Amniotic epithelial cell (primary cell): ENCODE data around the gene CANX.
"Not testable (repeated sequence)": the region's sequence is repeated elsewhere in the genome, so short reads cannot be mapped to it uniquely, and the experiment has no call there.

Source experiments
- DNase-seq: peaks from one replicate; pipeline ENCODE4 v3.0.0-alpha.2; 2010; ENCODE audit warnings: low read depth

CANX gene

GRCh38 chr5:179698935-179699615 is at the start of gene CANX:
Gene CANX, plus strand, starts transcription at chr5:179698967. Its CDS starts 6,715 bp downstream, at chr5:179705682.
- DNase-seq = peak; percentile 21

DNA sequence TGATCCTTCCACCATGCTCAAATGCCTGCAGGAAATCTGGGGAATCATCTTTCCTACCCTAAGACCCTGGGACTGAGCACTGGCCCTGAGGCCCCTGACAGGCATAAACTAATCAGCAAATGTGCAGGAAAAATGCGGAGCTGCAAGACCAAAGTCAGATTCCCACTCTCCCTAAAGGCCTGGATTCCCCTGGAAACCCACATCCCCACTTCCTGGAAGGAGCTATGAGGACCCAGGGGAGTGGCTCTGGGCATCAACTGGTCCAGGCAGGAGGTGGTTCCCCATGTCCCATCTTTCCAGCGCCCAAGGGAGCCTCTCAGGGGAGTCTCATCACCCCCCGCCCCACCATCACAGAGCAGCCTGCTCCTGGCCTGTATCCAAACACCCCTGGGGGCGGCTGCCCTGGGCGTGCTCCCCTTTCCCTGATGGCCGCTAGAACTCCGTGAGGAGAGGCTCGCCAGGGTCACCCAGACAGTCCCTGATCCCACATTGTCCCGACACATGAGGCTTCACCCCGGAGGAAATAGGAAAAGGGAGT is 49.5 kb upstream of the CANX start:
- not testable (repeated sequence) for DNase-seq

DNA sequence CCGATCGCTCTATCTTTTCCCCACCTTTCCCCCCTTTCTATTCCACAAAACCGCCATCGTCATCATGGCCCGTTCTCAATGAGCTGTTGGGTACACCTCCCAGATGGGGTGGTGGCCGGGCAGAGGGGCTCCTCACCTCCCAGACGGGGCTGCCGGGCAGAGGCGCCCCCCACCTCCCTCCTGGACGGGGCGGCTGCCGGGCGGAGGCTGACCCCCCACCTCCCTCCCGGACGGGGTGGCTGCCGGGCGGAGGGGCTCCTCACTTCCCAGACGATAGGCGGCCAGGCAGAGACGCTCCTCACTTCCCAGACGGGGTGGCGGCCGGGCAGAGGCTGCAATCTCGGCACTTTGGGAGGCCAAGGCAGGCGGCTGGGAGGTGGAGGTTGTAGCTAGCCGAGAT is 48.5 kb upstream of the CANX start:
- DNase-seq = not testable (repeated sequence)

DNA sequence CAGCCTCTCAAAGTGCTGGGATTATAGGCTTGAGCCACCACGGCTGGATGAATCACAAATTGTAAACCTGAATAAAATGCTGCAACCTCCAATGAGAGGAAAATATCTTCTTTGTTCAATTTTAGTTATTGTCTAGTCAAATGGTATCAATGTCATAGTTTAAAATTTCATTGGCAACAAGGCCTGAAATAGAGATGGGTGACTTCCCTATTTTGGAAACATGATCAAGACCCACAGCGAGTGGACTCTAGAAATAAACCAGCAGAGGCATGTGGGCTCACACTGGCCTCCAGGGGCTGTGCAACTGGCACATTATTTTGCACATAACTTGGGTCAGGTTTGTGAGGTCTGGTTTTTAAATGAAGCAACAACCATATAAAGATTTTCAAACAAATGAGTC is 45.6 kb upstream of the CANX start:
- not testable (repeated sequence) for DNase-seq

DNA sequence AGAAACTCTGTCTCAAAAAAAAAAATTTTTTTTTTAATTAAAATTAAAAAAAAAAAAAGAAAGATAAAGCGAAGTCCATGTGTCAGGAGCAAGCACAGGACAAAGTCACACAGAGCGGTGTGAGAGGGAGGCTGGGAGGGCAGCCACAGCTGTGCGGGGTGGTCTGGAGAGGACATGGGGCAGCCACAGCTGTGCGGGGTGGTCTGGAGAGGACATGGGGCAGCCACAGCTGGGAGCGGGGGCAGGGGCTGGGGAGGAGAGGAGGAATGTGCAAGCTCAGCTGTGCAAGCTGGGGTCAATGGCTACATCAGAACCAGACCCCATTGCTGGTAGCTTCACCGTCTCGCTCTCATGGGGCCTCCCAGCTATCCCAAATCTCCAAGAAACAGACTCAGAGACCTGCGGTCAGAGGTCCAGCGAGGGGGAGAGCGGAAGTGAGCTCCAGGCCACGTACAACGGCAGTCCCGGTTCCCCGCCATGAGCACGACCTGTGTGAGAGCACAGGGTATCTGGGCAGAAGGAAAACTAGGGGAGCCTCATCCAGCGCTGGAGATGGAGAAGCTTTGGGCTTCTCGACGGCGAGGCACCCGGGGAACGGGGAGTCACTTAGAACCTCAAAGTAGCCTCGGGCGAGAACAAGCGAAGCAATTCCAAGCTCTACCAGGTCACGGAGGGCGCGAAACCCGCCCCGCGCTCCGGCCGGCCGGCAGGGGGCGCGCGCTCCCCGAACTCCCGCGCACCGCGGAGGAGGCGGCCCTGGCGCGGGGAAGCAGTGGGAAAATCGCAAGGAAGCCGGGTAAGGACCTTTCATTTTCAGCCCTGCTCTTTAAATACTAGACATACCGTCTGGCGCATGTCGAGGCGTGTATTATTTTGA is 41.2 kb upstream of the CANX start:
- not testable (repeated sequence) for DNase-seq

DNA sequence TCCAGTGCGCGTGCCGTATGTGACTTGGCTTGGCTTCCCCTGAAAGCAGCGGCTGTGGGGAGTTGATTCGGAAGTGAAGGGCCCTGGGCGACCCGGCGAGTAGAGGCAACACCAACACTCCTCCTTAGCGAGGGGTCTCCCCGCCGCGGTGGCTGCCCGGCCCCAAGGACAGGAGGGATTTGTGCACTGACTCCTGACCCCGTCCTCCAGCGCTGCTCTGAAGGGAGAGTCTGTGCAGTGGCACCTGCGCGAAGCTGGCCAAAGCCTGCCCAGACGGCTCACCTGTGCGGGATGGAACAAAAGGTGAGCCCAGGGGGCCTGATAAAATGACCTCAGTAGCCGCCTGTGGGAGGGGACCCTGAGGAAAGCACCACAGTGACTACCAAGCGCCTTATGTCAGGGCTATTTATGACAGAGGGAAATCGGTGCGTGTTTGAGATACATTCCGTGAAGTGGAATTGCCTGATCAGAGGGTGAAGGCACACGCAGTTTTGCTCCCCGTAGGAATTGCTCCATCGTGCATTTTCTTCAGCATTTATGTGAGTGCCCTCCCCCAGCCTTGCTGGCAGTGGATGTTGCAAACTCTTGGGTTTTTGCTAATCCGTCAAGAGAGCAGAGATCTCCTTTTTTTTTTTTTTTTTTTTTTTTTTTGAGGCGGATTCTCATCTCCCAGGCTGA is 40.4 kb upstream of the CANX start:
- peak; percentile 89 for DNase-seq

DNA sequence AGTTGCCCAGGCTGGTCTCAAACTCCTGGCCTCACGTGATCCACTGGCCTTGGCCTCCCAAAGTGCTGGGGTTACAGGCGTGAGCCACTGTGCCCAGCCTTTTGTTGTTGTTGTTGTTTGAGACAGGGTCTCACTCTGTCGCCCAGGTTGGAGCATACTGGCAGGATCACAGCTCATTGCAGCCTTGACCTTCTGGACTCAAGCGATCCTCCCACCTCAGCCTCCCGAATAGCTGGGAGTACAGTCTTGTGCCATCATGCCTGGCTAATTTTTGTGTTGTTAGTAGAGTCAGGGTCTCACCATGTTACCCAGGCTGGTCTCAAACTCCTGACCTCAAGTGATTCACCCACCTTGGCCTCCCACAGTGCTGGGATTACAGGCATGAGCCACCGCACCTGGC is 37.1 kb upstream of the CANX start:
- DNase-seq = not testable (repeated sequence)

DNA sequence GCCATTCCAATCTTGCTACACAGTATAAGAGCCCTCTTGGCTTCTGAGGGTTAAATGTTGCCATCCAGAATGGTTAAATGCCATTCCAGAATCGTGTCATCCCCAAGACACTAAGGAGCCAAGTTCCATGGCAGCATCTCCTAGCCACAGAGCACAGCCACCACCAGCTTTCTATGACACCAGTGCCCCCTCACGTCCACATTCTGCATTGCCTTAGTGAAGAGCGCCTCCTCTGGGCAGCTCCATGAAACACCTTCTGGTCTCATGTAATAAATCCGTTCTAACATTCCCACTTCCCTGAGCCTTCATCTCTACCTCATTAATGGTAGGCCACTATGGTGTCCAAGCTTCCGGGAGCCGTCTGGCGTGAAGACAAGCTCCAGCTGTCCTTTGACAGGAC is 30.4 kb upstream of the CANX start:
- DNase-seq = peak; percentile 64

- peak; percentile 89 for DNase-seq
These were observed 20.3 kb upstream of the CANX start for GRCh38 chr5:179678223-179679013.

DNA sequence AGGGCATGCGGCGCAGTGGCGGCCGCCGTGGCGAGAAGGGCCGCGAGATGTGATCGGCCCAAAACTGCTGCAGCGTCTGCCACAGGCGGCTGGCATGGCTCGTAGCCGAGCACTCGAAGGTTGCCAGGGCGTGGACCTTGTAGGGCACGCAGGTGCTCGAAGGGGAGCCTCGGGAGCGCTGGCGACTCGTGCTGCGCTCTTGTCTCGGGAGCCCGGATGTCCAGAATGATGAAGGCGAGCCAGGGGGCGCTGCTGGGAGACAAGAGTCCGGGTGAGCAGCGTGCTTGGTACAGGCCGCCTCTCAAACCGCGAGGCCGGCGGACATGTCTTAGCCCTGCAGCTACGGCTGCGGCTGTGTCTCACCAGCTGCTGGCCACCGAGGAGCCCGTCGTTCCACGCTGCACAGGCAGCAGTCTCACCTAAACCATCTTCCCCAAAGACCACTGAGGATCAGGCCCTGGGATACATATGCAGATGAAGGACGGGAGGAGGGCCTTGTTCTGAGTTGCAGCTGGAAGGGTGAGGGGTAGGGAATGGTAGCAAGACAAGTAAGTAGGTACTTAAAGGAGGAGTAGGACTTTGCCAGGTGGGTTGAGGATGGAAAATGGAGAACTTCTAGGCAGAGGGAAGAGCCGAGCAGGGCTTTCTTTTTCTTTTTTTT is 19.6 kb upstream of the CANX start:
- peak; percentile 74 for DNase-seq

DNA sequence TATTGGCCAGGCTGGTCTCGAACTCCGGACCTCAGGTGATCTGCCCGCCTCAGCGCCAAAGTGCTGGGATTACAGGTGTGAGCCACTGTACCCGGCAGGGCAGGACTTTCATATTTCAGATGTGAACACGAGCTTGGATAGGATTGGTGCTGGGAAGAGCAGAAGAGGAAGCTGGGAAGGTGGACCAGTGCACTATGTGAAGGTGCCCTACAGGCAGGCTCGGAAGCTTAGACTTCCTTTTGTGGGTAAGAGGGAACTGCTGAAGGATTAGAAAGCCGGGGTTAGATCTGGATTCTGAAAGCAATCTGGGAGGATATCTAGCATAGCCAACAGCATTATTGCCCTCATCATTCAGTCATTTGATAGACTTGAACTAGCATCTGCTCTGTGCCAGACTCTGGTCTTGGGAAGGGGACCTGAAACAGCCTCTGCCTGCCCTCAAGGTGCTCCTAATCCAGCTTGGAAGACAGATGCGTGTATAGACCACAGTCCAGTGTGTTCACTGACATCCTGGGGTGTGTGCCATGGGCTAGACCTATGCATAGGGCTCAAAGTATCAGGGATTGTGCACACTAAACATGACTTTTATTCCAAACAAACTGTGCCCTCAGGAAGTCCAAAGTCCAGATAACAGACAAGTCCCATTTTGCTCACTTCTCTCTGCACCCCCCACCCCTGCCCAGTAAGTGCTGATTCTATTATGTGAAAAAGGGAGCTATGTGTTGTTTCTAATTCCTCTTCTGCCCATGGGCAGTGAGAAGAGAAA is 18.6 kb upstream of the CANX start:
- no peak for DNase-seq

- peak; percentile 53 for DNase-seq
These were observed 17.9 kb upstream of the CANX start, which contains the start of gene CBY3 for GRCh38 chr5:179680780-179681401. Gene CBY3, minus strand, starts transcription at chr5:179681034. Its CDS starts 116 bp downstream, at chr5:179680918.

DNA sequence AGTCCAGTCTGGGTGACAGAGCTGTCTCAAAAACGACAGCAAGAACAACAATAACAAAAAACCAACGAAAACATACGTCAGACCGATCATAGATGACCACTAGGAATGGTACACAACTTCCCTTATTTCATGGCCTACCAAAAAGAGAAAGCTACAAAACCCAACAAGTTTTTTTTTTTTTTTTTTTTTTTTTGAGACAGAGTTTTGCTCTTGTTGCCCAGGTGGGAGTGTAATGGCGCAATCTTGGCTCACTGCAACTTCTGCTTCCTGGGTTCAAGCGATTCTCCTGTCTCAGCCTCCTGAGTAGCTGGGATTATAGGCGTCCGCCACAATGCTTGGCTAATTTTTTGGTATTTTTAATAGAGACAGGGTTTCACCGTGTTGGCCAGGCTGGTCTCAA is 9.6 kb upstream of the CANX start:
- not testable (repeated sequence) for DNase-seq

GRCh38 chr5:179694561-179694960 is 4.2 kb upstream of the CANX start:
- DNase-seq = no peak

GRCh38 chr5:179696603-179697002 is 2.2 kb upstream of the CANX start:
- no peak for DNase-seq

GRCh38 chr5:179697108-179697507 is 1.7 kb upstream of the CANX start:
- DNase-seq = no peak

DNA sequence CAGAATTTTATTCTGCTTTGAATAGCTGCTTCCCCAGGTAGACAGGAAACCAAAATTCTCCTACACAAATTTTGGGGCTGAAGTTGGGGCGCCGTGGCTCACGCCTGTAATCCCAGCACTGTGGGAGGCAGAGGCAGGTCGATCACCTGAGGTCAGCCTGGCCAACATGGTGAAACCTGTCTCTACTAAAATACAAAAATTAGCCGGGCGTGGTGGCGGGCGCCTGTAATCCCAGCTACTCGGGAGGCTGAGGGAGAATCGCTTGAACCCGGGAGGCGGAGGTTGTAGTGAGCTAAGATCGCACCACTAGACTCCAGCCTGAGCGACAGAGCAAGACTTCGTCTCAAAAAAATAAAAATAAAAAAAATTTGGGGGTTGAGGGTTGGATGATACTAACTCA is 1.2 kb upstream of the CANX start:
- not testable (repeated sequence) for DNase-seq

DNA sequence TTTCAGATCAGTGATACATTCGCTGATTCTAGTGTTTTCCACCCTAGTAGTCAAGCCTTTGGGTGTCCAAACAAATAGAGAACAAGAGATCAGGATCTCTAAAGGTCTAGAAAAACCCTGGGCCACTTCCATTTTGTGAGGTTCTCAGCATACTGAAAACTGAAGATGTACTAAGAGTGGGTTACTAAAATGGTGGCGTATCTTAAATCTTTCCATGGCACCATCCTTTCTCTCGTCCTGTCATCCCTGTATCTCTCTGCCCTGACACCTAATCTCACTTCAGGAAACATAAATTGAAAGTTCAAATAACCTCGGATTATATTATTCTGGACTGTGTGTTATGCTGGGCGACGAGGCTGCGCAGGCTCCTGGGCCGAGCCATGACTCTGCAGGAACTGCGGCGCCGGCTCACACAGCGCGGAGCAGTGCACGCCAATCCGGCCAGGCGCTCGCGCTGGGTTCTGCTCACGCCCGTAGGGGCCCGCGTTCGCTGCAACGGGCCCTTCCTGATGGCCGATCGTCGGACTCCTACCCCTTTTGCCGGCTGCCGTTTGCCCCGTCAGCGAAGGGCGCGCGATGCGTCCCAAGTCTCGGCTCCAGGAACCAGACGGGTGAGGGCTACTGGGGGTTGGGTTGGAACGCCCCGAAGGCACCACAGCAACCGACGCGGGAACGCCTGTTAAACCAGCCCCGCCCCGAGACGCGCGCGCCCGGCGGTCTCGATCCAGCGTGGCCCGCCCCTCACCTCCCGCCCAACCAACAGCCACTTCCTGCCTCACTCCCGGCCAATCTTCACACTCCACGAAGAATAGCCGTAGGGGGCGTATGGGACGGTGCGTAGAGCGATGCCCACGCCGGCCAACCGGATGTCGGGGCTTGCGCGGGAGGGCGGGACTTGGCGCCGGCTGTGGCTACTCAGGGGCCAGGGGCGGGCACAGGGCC is 503 bp upstream of the CANX start:
- DNase-seq = peak; percentile 98
